ENCODE results near the gene SRRM5.
"Not testable (repeated sequence)": the region's sequence is repeated elsewhere in the genome, so short reads cannot be mapped to it uniquely, and the experiment has no call there.

The SRRM5 gene

GRCh38 chr19:43616306-43616705, 4.4 kb downstream of the SRRM5 start:
- DNase-seq (ENCODE audit: low read depth): no peak

- no peak for DNase-seq (ENCODE audit: low read depth)
Observed at GRCh38 chr19:43616954-43617353, 5.1 kb downstream of the SRRM5 start.

- DNase-seq (ENCODE audit: low read depth): peak; percentile 33
Observed at GRCh38 chr19:43618921-43619261, 7.0 kb downstream of the SRRM5 start.

- peak; percentile 66 for DNase-seq (ENCODE audit: low read depth)
Observed at GRCh38 chr19:43619262-43620060, 7.6 kb downstream of the SRRM5 start, which contains the start of gene ZNF428. ZNF428 (minus strand) TSS chr19:43619629; CDS start chr19:43614304, 5,325 bp downstream.

GRCh38 chr19:43620061-43621001, 8.4 kb downstream of the SRRM5 start:
- peak; percentile 76 for DNase-seq (ENCODE audit: low read depth)

GRCh38 chr19:43622070-43622469, 10.2 kb downstream of the SRRM5 start:
- DNase-seq (ENCODE audit: low read depth): no peak

- DNase-seq (ENCODE audit: low read depth): no peak
Observed at GRCh38 chr19:43622956-43623355, 11.1 kb downstream of the SRRM5 start.

GRCh38 chr19:43623889-43624670, 12.2 kb downstream of the SRRM5 start:
- DNase-seq (ENCODE audit: low read depth): no peak

GRCh38 chr19:43624933-43625332, 13.0 kb downstream of the SRRM5 start:
- DNase-seq (ENCODE audit: low read depth): peak; percentile 75

- no peak for DNase-seq (ENCODE audit: low read depth)
Observed at GRCh38 chr19:43625918-43626579, 14.2 kb downstream of the SRRM5 start.

GRCh38 chr19:43626838-43627237, 14.9 kb downstream of the SRRM5 start:
- DNase-seq (ENCODE audit: low read depth): no peak

GRCh38 chr19:43628646-43629326, 16.9 kb downstream of the SRRM5 start:
- no peak for DNase-seq (ENCODE audit: low read depth)

GRCh38 chr19:43631491-43631890, 19.6 kb downstream of the SRRM5 start:
- DNase-seq (ENCODE audit: low read depth): no peak

- no peak for DNase-seq (ENCODE audit: low read depth)
Observed at GRCh38 chr19:43633520-43633919, 21.6 kb downstream of the SRRM5 start.

- no peak for DNase-seq (ENCODE audit: low read depth)
Observed at GRCh38 chr19:43634068-43634467, 22.2 kb downstream of the SRRM5 start.

- DNase-seq (ENCODE audit: low read depth): no peak
Observed at GRCh38 chr19:43634506-43634871, 22.6 kb downstream of the SRRM5 start.

- no peak for DNase-seq (ENCODE audit: low read depth)
Observed at GRCh38 chr19:43634872-43635560, 23.1 kb downstream of the SRRM5 start.

GRCh38 chr19:43635561-43635940, 23.7 kb downstream of the SRRM5 start:
- DNase-seq (ENCODE audit: low read depth): not testable (repeated sequence)

GRCh38 chr19:43636121-43636683, 24.3 kb downstream of the SRRM5 start:
- no peak for DNase-seq (ENCODE audit: low read depth)
